K562 (cell line): ENCODE results near the gene WDR27. TPM values are rescaled to one million over a fixed set of nuclear protein-coding genes. Genes with fewer than 3 reads are reported as not detected.

Experiments
- ARID4B ChIP-seq: sonication (generic); formaldehyde crosslinking; IDR thresholded peaks from 2 replicates; pipeline ENCODE4 v1.8.0; 2022; ENCODE audit warnings: mild to moderate bottlenecking, missing genetic modification reagents
- CC2D1A ChIP-seq: fragments of 450-650 bp; IDR thresholded peaks from 2 replicates; pipeline ENCODE4 v1.6.1; 2017; ENCODE audit warnings: mild to moderate bottlenecking
- DLX4 ChIP-seq: fragments of 250-450 bp; sonication (Bioruptor Pico); IDR thresholded peaks from 2 replicates; pipeline ENCODE4 v1.6.1; 2021; ENCODE audit warnings: mild to moderate bottlenecking
- POLR2AphosphoS5 ChIP-seq: IDR thresholded peaks from 2 replicates; pipeline ENCODE4 v1.6.1; 2011; ENCODE audit warnings: mild to moderate bottlenecking, low read depth, low read length, moderate library complexity; ENCODE audit not compliant: control insufficient read depth, insufficient read depth
- polyA plus RNA-seq, 8 experiments: library from polyadenylated mRNA; depleted of rRNA in 4 of 8; stranded (reverse) in 5 of 8; unstranded in 3 of 8; fragments of >200 nt; fragmentation: Nextera tagmentation in 2 of 8; fragmentation: Illumina TruSeq in 1 of 8; extraction: Ambion mirVana in 2 of 8; extraction: Trizol in 1 of 8; gene quantifications; 2 replicates each; pipeline versions ENCODE4 v1.2.1 to v1.2.3, GENCODE V29; 2011 to 2014; ENCODE audit warnings: inconsistent platforms in 1 of 8, missing spikeins in 1 of 8
- total RNA-seq, 7 experiments: library from RNA; depleted of rRNA in 6 of 7; stranded (reverse); fragments of >200 nt in 6 of 7; fragmentation: Illumina TruSeq in 2 of 7; extraction: Trizol in 2 of 7; gene quantifications; 2 replicates each; pipeline versions ENCODE4 v1.2.1 to v1.2.3, GENCODE V29; 2011 to 2021; ENCODE audit warnings: low replicate concordance in 1 of 7
- TF ChIP-seq, protein P1 (sequence below), 2 experiments: IDR thresholded peaks; 2 replicates each; pipeline ENCODE4 v1.6.1; 2011; ENCODE audit warnings: borderline replicate concordance in 1 of 2, control low read depth in 1 of 2, low read depth in 1 of 2, low read length in 1 of 2, mild to moderate bottlenecking in 1 of 2, mixed read lengths in 1 of 2, moderate library complexity in 1 of 2; ENCODE audit not compliant: insufficient read depth in 1 of 2, insufficient read length in 1 of 2, poor library complexity in 1 of 2, severe bottlenecking in 1 of 2; ENCODE audit errors: extremely low read depth in 1 of 2
- TF ChIP-seq, protein P2 (sequence below): sonication (generic); formaldehyde crosslinking; IDR thresholded peaks from 2 replicates; pipeline ENCODE4 v1.8.1; 2023; ENCODE audit warnings: mild to moderate bottlenecking, missing genetic modification reagents

Gene WDR27
- total and polyA plus RNA-seq, 9 of the 15 experiments (the other 6 are each of a cell fraction or from before 2014, with no cell fraction given): 4.3 to 77.2 (median 22.7) TPM

- TF ChIP-seq, protein P1, sequence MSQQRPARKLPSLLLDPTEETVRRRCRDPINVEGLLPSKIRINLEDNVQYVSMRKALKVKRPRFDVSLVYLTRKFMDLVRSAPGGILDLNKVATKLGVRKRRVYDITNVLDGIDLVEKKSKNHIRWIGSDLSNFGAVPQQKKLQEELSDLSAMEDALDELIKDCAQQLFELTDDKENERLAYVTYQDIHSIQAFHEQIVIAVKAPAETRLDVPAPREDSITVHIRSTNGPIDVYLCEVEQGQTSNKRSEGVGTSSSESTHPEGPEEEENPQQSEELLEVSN (IDR thresholded peaks at IDR 0.05; ENCODE audit: borderline replicate concordance in 1 of 2, extremely low read depth in 1 of 2, insufficient read depth in 1 of 2, insufficient read length in 1 of 2, low read depth in 1 of 2, low read length in 1 of 2, poor library complexity in 1 of 2, severe bottlenecking in 1 of 2): no peak
- TF ChIP-seq, protein P2, sequence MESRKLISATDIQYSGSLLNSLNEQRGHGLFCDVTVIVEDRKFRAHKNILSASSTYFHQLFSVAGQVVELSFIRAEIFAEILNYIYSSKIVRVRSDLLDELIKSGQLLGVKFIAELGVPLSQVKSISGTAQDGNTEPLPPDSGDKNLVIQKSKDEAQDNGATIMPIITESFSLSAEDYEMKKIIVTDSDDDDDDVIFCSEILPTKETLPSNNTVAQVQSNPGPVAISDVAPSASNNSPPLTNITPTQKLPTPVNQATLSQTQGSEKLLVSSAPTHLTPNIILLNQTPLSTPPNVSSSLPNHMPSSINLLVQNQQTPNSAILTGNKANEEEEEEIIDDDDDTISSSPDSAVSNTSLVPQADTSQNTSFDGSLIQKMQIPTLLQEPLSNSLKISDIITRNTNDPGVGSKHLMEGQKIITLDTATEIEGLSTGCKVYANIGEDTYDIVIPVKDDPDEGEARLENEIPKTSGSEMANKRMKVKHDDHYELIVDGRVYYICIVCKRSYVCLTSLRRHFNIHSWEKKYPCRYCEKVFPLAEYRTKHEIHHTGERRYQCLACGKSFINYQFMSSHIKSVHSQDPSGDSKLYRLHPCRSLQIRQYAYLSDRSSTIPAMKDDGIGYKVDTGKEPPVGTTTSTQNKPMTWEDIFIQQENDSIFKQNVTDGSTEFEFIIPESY: no peak
- no peak for TF ChIP-seq DLX4 (CRISPR knock-in tag)
- TF ChIP-seq ARID4B: no peak
- TF ChIP-seq CC2D1A: no peak
- TF ChIP-seq POLR2AphosphoS5: no peak
Measured at GRCh38 chr6:169555971-169556617, 145.7 kb downstream of the WDR27 start (continued).
